Adrenal gland (tissue), 12 donors: ENCODE measurements around the gene NHLH2. TPM values are rescaled to one million over a fixed set of nuclear protein-coding genes. Genes with fewer than 3 reads are reported as not detected.

Experiments used
- DNase-seq, 7 donors: peaks; one replicate each; pipeline ENCODE4 v3.0.0-alpha.2; 2019 to 2020
- H3K27ac ChIP-seq, 5 donors: fragments of 200-600 bp; sonication (generic) in 4 of 5; 1 replicate in 3 of 5; 2 replicates in 2 of 5; pipeline versions ENCODE4 v1.5.1 to v1.8.0; 2016 to 2020; ENCODE audit warnings: mild to moderate bottlenecking in 1 of 5
- H3K27me3 ChIP-seq: fragments of 200-600 bp; 2 replicates; pipeline ENCODE4 v1.8.0; 2021
- H3K36me3 ChIP-seq, 2 donors: fragments of 200-600 bp; replicated peaks in 1 of 2; 1 replicate in 1 of 2; 2 replicates in 1 of 2; pipeline versions ENCODE4 v1.5.1 to v1.8.0; 2018 to 2022
- H3K4me1 ChIP-seq, 2 donors: fragments of 200-600 bp; replicated peaks in 1 of 2; 1 replicate in 1 of 2; 2 replicates in 1 of 2; pipeline versions ENCODE4 v1.5.1 to v1.8.0; 2018 to 2021
- H3K4me3 ChIP-seq, 4 donors: fragments of 200-600 bp; sonication (generic) in 3 of 4; one replicate each; pipeline ENCODE4 v1.5.1; 2016 to 2018
- H3K9me3 ChIP-seq, 3 donors: fragments of 200-600 bp; sonication (generic) in 1 of 3; replicated peaks in 1 of 3; 1 replicate in 2 of 3; 2 replicates in 1 of 3; pipeline versions ENCODE4 v1.5.1 to v1.8.0; 2016 to 2021
- POLR2A ChIP-seq, 2 donors: fragments of 450-650 bp; IDR thresholded peaks; one replicate each; pipeline ENCODE4 v1.6.1; 2017; ENCODE audit warnings: antibody characterized with exemption in 2 of 2, mild to moderate bottlenecking in 2 of 2, moderate library complexity in 1 of 2
- WGBS, 4 donors: extraction: QIAGEN DNeasy Blood & Tissue Kit in 2 of 4; methylation state at CpG; one replicate each; pipeline versions ENCODE4 v1.1.5 to v1.1.7; 2013 to 2017; 5-methylcytosine and 5-hydroxymethylcytosine counted together
- intact Hi-C, 2 donors: fragments of 100-400 bp; cut with DNase I; formaldehyde crosslinking; loops; one replicate each; pipeline versions ENCODE4 v1.14.1 to v1.15.0; 2022 to 2023
- polyA plus RNA-seq, 3 donors: library from polyadenylated mRNA; stranded (reverse); fragments of 200-250 nt in 2 of 3; fragments of 350-450 nt in 1 of 3; fragmentation: Illumina TruSeq in 1 of 3; extraction: RNeasy Lipid Tissue Mini Kit (QIAGEN cat#74804) in 1 of 3; gene quantifications; one replicate each; pipeline ENCODE4 v1.2.3, GENCODE V29; 2013 to 2014
- total RNA-seq, 9 donors: library from RNA; depleted of rRNA in 4 of 9; stranded (reverse); fragments of >200 nt in 4 of 9; fragments of 120-200 nt in 1 of 9; fragmentation: NEBNext Ultra II Directional in 1 of 9; extraction: Animal tissue kit (Norgen Biotek cat#: 25700) in 1 of 9; gene quantifications; one replicate each; pipeline versions ENCODE4 v1.1.0 to v1.2.4, GENCODE V29; 2013 to 2023
- TF ChIP-seq, protein P1 (sequence below), 6 experiments: fragments of 450-650 bp in 4 of 6; fragments of 200-600 bp in 2 of 6; sonication (generic) in 1 of 6; IDR thresholded peaks; 1 replicate in 5 of 6; 2 replicates in 1 of 6; pipeline versions ENCODE4 v1.5.1 to v1.8.0; 2016 to 2021; ENCODE audit warnings: antibody characterized with exemption in 6 of 6, mild to moderate bottlenecking in 2 of 6, moderate library complexity in 1 of 6
- donor health status: healthy with polysubstance abuse.
- donor health status: Bipolar disorder and iron deficiency.
- donor health status: DM: yes; HTN: yes; CAD: no.
- donor health status: DM: no; HTN: no; CAD: no.
- donor health status: DM: no; HTN: no; CAD: no.
- donor health status: DM: yes; HTN: yes; CAD: no.

NHLH2 gene
- total and polyA plus RNA-seq, 12 donors, result not detected

DNA sequence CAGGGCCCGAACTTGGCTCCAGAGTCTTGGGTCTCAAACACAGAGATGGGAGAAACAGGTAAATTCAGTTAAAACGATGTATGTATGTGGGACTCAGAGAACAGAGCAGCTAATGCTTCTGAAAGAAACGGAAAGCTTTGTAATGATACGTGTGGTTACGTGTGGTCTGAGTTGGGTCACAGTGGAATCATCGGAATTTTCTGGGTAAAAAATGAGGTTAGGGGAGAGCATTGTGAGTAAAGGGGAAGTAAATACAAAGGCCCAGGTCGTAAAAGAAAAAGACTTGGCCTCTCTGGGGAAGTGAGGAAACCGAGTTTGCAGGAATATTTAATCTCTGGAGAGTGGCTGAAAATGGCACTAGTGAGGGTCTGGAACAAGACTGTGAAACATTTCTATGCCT is 8.3 kb downstream of the NHLH2 start:
- WGBS, 4 donors, result 79 to 81% (median 80%) methylated on average over 8 of the region's 8 CpGs
- no peak overlapping the region for H3K4me3 ChIP-seq
- TF ChIP-seq, protein P1, sequence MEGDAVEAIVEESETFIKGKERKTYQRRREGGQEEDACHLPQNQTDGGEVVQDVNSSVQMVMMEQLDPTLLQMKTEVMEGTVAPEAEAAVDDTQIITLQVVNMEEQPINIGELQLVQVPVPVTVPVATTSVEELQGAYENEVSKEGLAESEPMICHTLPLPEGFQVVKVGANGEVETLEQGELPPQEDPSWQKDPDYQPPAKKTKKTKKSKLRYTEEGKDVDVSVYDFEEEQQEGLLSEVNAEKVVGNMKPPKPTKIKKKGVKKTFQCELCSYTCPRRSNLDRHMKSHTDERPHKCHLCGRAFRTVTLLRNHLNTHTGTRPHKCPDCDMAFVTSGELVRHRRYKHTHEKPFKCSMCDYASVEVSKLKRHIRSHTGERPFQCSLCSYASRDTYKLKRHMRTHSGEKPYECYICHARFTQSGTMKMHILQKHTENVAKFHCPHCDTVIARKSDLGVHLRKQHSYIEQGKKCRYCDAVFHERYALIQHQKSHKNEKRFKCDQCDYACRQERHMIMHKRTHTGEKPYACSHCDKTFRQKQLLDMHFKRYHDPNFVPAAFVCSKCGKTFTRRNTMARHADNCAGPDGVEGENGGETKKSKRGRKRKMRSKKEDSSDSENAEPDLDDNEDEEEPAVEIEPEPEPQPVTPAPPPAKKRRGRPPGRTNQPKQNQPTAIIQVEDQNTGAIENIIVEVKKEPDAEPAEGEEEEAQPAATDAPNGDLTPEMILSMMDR (IDR thresholded peaks at IDR 0.05), result no peak
- no peak for TF ChIP-seq POLR2A (IDR thresholded peaks at IDR 0.05)
- peaks cover 44% of the 10 kb centered on the region for H3K27me3 ChIP-seq
- H3K4me1 ChIP-seq, result peaks cover 2 to 16% of the 10 kb centered on the region in 2 donors
- no peaks in the 10 kb centered on the region for H3K9me3 ChIP-seq
- H3K36me3 ChIP-seq, result no peaks in the 10 kb centered on the region
- H3K27ac ChIP-seq, result no peak overlapping the region
- no peak for DNase-seq
- intact Hi-C loops, result no loop called here

DNA sequence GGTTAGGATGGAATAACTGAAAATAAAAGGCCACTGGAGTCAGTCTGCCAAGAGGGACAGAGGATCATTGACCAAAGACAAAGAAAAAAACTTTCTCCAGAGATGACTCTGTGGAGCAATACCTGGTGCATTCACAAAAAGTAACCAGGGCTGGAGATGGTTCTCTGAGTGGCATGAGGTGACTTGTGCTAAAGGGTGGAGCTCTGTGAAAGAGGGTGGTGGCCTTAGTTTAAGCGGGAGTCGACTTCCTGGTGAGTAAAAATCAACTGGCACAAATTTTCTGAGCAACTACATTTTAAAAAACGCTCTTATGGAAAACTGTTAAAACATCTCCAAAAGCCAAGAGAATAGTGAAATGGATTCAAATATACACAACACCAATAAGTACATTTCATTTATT is 10.0 kb downstream of the NHLH2 start:
- no peak for DNase-seq
- Histone ChIP-seq H3K4me1 (peaks cover 2 to 16% of the 10 kb centered on the region in 2 donors), H3K27me3 (peaks cover 35% of the 10 kb centered on the region), H3K4me3 (no peak overlapping the region), H3K27ac (no peak overlapping the region), H3K9me3 (no peaks in the 10 kb centered on the region), H3K36me3 (no peaks in the 10 kb centered on the region)
- 85 to 90% (median 89%) methylated on average over 3 of the region's 3 CpGs for WGBS, 4 donors
- intact Hi-C loops, result no loop called here
- TF ChIP-seq, protein P1 (IDR thresholded peaks at IDR 0.05), result no peak
- TF ChIP-seq POLR2A (IDR thresholded peaks at IDR 0.05), result no peak

DNA sequence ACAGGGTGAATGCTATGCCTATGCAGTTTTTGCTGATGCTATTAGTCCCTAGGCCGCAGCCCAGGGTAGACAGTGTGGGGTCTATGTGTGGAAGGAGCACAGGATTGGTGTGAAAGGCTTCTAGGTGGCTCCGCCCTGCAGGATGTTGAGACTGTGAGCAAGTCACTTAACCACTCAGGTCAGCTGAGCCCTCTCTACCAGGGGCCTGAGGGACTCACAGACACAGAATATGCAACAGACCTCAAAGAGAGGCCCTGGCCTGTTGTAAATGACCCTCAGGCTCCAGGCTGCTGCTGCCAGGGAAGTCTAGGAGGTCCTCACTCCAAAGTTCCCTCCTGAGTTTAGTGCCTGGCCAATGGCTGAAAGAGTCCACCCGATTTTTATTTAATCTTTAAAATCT is 11.0 kb downstream of the NHLH2 start:
- Histone ChIP-seq H3K4me3 (no peak overlapping the region), H3K4me1 (peaks cover 2 to 16% of the 10 kb centered on the region in 2 donors), H3K9me3 (no peaks in the 10 kb centered on the region), H3K36me3 (no peaks in the 10 kb centered on the region), H3K27ac (no peak overlapping the region), H3K27me3 (peaks cover 28% of the 10 kb centered on the region)
- 82 to 90% (median 89%) methylated on average over 3 of the region's 3 CpGs for WGBS, 4 donors
- TF ChIP-seq POLR2A (IDR thresholded peaks at IDR 0.05), result no peak
- TF ChIP-seq, protein P1 (IDR thresholded peaks at IDR 0.05), result no peak
- DNase-seq, result no peak
- intact Hi-C loops, result no loop called here

DNA sequence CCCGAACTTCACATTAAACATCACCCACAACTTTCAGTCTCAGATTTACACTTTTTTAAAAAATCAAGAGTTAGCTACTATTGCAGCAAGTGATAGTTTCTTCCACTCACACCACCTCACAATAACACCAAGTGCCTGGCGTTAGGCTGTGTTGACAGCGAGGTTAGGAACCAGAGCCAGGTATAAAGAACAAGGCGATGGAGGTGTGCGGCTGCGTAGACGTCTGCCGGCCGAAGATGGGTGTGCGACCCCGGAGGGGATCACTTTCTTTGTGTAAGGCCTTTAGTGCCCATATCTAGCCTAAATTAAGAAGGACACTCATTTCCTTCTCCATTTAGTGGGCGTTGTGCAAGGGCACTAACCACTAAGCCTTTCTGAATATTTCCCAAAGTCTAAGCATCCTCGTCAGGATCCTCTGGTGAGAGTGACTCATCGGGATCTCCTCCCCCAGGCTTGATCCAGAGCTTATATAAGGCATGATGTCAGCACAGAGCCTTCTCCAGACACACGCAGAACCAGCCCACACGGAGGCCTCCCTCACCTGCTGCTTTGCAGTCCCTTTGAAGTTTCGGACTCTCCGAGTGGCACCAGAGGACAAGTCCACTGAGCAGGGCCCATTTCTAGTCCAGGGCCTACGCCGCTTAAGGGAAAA is 11.8 kb downstream of the NHLH2 start:
- intact Hi-C loops, result no loop called here
- 71 to 78% (median 73%) methylated on average over 20 of the region's 20 CpGs for WGBS, 4 donors
- Histone ChIP-seq H3K27ac (peak overlapping the region in 1 of 5 donors; percentile 6), H3K36me3 (no peaks in the 10 kb centered on the region), H3K4me3 (peak overlapping the region in 1 of 4 donors; percentile 61), H3K9me3 (no peaks in the 10 kb centered on the region), H3K4me1 (peaks cover 2 to 16% of the 10 kb centered on the region in 2 donors), H3K27me3 (peaks cover 28% of the 10 kb centered on the region)
- DNase-seq, result peak in 5 of 7 donors; percentile 39 to 69 (median 59)
- TF ChIP-seq, protein P1 (IDR thresholded peaks at IDR 0.05), result no peak
- no peak for TF ChIP-seq POLR2A (IDR thresholded peaks at IDR 0.05)
